ENCODE data around the gene HCN3. TPM values are rescaled to one million over a fixed set of nuclear protein-coding genes. Genes with fewer than 3 reads are reported as not detected.

HCN3 gene
- total and polyA plus RNA-seq, 2 of the 8 experiments (the other 6 are each of a cell fraction or from before 2014, with no cell fraction given): 6.4 to 7.3 TPM

DNA sequence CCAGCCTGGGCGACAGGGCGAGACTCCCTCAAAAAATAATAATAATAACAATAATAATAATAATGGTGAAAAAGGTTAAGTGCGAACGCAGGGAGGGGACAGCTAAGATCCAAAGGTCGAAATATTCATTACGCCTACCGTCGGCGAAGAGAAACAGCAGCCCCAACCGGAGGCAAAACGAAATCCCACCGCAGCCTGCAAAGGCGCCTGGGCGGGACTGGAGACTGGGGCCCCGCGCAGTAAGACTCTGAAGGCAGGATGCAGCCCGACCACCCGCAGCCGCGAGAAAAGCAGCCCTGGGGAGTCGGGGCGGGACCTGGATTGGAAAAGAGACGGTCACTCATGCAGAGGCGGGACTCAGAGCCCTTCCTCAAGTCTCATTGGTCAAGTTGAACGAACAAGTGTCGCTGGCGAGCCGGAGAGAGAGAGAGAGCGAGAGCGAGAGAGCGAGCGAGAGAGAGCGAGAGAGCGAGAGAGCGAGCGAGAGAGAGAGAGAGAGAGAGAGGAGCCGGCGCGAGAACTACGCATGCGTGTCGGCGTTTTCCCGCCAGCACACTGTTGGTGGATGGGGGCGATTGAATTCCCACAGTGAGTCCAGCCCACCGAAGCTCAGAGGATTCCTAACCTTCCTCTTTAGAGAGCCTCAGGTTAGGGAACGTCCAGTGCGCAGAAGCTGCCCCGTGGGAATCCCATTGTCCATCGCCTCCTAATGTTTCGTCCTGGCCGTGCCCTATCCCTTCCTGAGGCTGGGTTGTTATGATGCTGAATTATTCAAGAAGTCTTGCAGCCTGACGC, 32.7 kb upstream of the HCN3 start (continued):
- TF ChIP-seq FOSL1 (IDR thresholded peaks at IDR 0.05; ENCODE audit: insufficient read depth, low read depth, low read length) (0 out of 2 replicates have a peak, but pooled peaks have one; percentile 29), SIN3A (conservative IDR thresholded peaks at IDR 0.05 in 1 of 2, IDR thresholded peaks at IDR 0.05 in 1 of 2; ENCODE audit: low read depth in 1 of 2, low read length in 2 of 2) (peak in 1 of 2 experiments; percentile 65; a peak in 2 of 4 replicates), POU5F1 (IDR thresholded peaks at IDR 0.05; ENCODE audit: low read depth, low read length) (0 out of 2 replicates have a peak, but pooled peaks have one; percentile 54), ZNF274 (IDR thresholded peaks at IDR 0.05; ENCODE audit: borderline replicate concordance, extremely low read depth, low read length) (no peak), TBP (IDR thresholded peaks at IDR 0.05; ENCODE audit: low read depth, low read length) (peak; percentile 78), TAF1 (IDR thresholded peaks at IDR 0.05; ENCODE audit: low read depth, low read length) (peak; percentile 80), CBX8 (IDR thresholded peaks at IDR 0.05; ENCODE audit: borderline replicate concordance, low read depth, low read length) (no peak), EZH2 (IDR thresholded peaks at IDR 0.05; ENCODE audit: low read depth, low read length, severe bottlenecking) (no peak), YY1 (IDR thresholded peaks at IDR 0.05; ENCODE audit: low read depth, low read length) (0 out of 2 replicates have a peak, but pooled peaks have one; percentile 64), GABPA (IDR thresholded peaks at IDR 0.05; ENCODE audit: borderline replicate concordance, insufficient read depth, low read length) (no peak), SAP30 (IDR thresholded peaks at IDR 0.05; ENCODE audit: insufficient read depth, insufficient replicate concordance, low read length) (no peak), KDM5A (IDR thresholded peaks at IDR 0.05; ENCODE audit: low read length) (no peak), RXRA (IDR thresholded peaks at IDR 0.05; ENCODE audit: insufficient read depth, low read depth, low read length) (0 out of 2 replicates have a peak, but pooled peaks have one; percentile 31)
- TF ChIP-seq, protein P1, sequence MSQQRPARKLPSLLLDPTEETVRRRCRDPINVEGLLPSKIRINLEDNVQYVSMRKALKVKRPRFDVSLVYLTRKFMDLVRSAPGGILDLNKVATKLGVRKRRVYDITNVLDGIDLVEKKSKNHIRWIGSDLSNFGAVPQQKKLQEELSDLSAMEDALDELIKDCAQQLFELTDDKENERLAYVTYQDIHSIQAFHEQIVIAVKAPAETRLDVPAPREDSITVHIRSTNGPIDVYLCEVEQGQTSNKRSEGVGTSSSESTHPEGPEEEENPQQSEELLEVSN (IDR thresholded peaks at IDR 0.05): peak; percentile 94
- TF ChIP-seq, protein P2, sequence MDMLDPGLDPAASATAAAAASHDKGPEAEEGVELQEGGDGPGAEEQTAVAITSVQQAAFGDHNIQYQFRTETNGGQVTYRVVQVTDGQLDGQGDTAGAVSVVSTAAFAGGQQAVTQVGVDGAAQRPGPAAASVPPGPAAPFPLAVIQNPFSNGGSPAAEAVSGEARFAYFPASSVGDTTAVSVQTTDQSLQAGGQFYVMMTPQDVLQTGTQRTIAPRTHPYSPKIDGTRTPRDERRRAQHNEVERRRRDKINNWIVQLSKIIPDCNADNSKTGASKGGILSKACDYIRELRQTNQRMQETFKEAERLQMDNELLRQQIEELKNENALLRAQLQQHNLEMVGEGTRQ (IDR thresholded peaks at IDR 0.05; ENCODE audit: low read length): no peak
- TF ChIP-seq, protein P3, sequence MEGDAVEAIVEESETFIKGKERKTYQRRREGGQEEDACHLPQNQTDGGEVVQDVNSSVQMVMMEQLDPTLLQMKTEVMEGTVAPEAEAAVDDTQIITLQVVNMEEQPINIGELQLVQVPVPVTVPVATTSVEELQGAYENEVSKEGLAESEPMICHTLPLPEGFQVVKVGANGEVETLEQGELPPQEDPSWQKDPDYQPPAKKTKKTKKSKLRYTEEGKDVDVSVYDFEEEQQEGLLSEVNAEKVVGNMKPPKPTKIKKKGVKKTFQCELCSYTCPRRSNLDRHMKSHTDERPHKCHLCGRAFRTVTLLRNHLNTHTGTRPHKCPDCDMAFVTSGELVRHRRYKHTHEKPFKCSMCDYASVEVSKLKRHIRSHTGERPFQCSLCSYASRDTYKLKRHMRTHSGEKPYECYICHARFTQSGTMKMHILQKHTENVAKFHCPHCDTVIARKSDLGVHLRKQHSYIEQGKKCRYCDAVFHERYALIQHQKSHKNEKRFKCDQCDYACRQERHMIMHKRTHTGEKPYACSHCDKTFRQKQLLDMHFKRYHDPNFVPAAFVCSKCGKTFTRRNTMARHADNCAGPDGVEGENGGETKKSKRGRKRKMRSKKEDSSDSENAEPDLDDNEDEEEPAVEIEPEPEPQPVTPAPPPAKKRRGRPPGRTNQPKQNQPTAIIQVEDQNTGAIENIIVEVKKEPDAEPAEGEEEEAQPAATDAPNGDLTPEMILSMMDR (IDR thresholded peaks at IDR 0.05; ENCODE audit: control extremely low read depth in 1 of 3, insufficient read depth in 1 of 3, low read depth in 1 of 3, low read length in 3 of 3): peak in 2 of 3 experiments; percentile 20 to 21; a peak in 2 of 4 replicates

Data from H1 (cell line).